Right kidney (tissue), 9 donors: Measurements from ENCODE around the gene SNX17.
"Not testable (repeated sequence)": the region's sequence is repeated elsewhere in the genome, so short reads cannot be mapped to it uniquely, and the experiment has no call there.

Experiments
- DNase-seq: peaks from one replicate; pipeline ENCODE4 v3.0.0-alpha.2; 2016
- long read RNA-seq, 8 donors: transcript quantifications; one replicate each; lab custom pipeline, GENCODE V29; 2026

Gene SNX17, protein sequence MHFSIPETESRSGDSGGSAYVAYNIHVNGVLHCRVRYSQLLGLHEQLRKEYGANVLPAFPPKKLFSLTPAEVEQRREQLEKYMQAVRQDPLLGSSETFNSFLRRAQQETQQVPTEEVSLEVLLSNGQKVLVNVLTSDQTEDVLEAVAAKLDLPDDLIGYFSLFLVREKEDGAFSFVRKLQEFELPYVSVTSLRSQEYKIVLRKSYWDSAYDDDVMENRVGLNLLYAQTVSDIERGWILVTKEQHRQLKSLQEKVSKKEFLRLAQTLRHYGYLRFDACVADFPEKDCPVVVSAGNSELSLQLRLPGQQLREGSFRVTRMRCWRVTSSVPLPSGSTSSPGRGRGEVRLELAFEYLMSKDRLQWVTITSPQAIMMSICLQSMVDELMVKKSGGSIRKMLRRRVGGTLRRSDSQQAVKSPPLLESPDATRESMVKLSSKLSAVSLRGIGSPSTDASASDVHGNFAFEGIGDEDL
- long read RNA-seq, donor 1, transcript SNX17-201 (15 exons, 2,044 nt), result major isoform, 49 of 77 reads
- long read RNA-seq, donor 1, partial matches to known transcripts, result 18 of 77 reads
- long read RNA-seq, donor 1, other reads (novel, unspliced or antisense), result 7 of 77 reads
- long read RNA-seq, donor 2, transcript SNX17-201 (15 exons, 2,044 nt), result major isoform, 25 of 30 reads
- long read RNA-seq, donor 2, partial matches to known transcripts, result 5 of 30 reads
- long read RNA-seq, donor 2, other reads (novel, unspliced or antisense), result 0 of 30 reads
- long read RNA-seq, donor 3, transcript SNX17-201 (15 exons, 2,044 nt), result major isoform, 22 of 35 reads
- long read RNA-seq, donor 3, partial matches to known transcripts, result 8 of 35 reads
- long read RNA-seq, donor 3, other reads (novel, unspliced or antisense), result 0 of 35 reads
- long read RNA-seq, donor 4, transcript SNX17-201 (15 exons, 2,044 nt), result major isoform, 28 of 51 reads
- long read RNA-seq, donor 4, partial matches to known transcripts, result 20 of 51 reads
- long read RNA-seq, donor 4, other reads (novel, unspliced or antisense), result 0 of 51 reads
- long read RNA-seq, donor 5, transcript SNX17-201 (15 exons, 2,044 nt), result major isoform, 39 of 55 reads
- long read RNA-seq, donor 5, partial matches to known transcripts, result 16 of 55 reads
- long read RNA-seq, donor 5, other reads (novel, unspliced or antisense), result 0 of 55 reads
- long read RNA-seq, donor 6, transcript SNX17-201 (15 exons, 2,044 nt), result major isoform, 35 of 70 reads
- long read RNA-seq, donor 6, partial matches to known transcripts, result 34 of 70 reads
- long read RNA-seq, donor 6, other reads (novel, unspliced or antisense), result 0 of 70 reads
- long read RNA-seq, donor 7, transcript SNX17-201 (15 exons, 2,044 nt), result major isoform, 64 of 239 reads
- long read RNA-seq, donor 7, partial matches to known transcripts, result 170 of 239 reads
- long read RNA-seq, donor 7, other reads (novel, unspliced or antisense), result 0 of 239 reads
- long read RNA-seq, donor 8, transcript SNX17-201 (15 exons, 2,044 nt), result major isoform, 36 of 39 reads
- long read RNA-seq, donor 8, partial matches to known transcripts, result 0 of 39 reads
- long read RNA-seq, donor 8, other reads (novel, unspliced or antisense), result 0 of 39 reads

DNA sequence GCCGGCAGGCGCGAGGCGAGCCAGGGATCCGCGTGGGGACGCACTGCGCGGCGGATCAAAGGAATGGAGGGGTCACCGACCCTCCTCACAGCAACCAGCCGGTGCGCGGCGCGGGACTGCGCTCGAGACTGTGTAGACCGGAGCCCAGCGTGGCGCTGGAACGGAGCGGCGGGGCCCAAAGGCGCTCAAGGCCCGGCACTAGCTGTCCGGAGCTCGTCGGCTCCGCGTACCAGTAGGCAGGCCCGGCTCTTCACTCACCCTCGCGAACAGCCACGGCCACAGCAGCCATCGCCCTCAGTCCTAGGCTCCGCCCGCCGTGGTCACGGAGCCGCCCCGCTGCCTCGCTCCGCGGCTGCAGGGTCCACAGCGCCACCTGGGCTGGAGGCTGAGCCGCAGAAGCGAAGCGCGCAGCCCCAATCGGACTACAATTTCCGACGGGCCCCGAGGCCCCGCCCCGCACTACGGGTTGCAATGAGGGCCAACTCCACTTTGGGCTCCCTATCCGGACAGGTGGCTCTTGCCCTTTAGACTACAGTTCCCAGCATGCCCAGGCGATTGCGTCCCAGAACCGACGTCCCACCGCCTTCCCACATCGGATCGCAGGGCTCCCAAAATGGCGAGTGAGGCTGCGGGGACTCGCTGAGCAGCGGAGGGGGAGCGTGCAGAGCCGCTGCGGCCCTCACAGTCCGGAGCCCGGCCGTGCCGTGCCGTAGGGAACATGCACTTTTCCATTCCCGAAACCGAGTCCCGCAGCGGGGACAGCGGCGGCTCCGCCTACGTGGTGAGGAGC, at the start of gene SNX17, which contains the start of gene EIF2B4:
Gene SNX17, plus strand, starts transcription at position 591 of the 790 bp plus-strand sequence. Its CDS starts 128 bp downstream, at position 719.
Gene EIF2B4, minus strand, starts transcription at position 313 of the 790 bp plus-strand sequence. Its CDS starts 24 bp downstream, at position 289.
- DNase-seq, result peak; percentile 99

DNA sequence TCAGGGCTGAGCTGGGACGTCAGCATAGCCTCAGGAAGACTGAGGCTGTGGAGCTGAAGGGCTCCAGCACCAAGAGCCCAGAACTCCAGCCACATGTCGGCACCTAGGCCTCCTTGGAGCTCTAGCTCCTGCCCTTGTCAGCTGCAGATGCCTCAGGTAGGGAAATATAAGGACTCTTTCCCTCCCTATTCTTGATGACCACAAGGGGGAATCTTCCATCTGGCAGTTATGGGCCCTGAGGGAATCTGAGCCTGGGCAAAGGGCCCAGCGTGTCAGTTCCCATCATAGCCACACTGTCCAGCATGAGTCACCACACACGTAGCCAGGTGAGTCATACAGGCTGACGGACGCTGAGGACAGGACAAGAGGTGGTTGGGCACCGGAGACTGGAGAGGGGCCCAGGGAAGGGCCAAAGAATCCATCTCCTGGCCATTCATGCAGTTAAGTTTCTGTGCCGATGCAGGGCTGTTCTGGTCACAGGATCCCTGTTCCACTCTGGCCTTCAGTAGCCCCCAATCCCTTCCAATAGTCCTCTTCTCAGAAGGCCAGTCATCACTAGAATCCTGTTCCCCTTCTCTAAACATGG, 49.4 kb upstream of the SNX17 start:
- DNase-seq, result no peak

DNA sequence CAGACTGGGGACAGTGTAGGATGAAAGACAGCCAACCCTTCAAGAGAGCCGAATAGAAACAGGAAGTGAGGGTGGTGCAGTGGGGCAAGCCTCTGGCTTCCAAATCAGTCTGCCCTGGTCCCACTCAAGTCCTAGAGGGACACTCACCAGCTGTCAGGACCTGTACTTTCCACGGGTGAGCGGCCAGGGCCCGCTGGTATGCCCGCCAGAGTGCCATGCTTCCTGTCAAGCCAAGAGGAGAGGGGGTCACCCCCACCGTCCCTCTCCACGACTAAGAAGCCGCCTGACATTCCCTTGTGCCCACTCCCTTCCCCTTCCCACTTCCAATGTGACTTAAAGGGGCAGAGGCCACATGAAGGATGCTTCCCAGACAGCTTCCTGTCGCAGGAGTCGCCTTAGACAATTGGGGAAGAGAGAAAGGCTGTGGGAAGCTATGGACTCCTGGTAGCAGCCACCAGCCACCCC, 48.1 kb upstream of the SNX17 start:
- no peak for DNase-seq

DNA sequence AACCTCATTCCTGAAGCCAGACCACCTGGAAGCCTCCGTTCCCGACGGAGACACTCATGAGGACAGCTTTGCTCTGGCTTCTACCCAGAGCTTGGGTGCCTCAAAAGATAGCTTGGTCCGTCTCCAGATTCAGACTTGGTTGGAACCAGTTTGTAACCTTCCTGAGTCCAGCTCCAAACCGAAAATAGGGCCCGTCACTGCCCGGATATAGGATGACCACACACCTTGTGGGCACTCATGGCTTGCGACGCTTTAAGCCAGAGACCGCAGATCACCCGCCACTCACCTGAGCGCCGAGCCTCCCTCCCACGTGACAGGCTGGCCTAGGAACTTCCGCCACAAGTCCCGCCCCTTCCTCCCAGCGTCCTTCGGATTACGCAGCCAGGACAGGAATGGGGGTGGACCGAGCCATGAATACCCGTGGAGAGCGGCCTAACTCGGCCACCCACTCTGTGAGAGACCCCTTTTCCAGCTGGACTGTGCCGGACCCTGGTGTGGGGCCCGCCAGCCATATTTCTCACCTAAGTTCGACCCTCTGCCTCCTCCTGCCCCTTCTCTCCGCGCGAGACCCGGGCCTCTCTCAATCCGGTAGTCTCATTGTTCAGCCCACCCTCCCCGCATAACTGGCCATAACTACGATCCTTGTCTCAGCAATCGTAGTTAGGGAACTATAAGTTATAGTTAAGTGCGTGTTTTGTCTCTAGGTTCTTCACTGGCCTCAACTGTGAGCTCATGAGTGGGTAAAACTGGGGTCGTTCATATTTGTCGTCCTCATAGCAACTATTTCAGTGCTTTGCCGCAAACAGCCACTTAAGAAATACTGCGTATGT, 47.4 kb upstream of the SNX17 start, which contains the start of gene MPV17:
Gene MPV17, minus strand, starts transcription at position 332 of the 830 bp plus-strand sequence. CDS start 580 bp downstream, outside the sequence.
- DNase-seq, result peak; percentile 90

DNA sequence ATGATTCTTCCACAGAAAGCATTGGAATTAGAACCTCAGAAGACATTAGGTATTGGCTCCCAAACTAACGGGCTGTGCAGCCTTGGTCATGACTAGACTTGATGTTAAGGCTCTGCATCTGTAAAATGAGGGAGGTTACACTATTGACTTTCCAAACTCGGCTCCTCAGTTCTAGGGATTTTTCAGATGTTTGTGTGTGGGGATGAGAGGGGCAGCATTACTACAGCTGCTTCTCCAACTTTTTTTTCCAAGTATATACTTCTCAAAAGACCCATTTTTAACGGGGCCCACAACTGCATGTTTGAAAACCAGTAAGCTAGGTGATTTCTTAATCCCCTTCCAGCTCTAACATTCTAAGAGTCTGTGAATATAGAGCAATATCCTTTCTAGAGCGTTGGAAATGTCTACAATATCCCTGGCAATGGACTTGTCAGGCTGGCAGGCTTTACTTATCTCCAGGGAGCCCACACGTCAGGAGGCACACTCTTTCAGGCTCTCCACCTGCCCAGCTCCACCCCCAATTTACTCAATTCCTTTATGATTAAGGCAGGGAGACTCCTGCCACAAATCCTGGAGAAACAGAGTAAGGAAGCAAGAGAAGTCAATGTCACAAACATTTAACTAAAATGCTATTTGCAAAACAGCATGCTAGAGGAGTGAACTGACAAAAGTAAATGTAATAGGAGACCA, 46.7 kb upstream of the SNX17 start:
- no peak for DNase-seq

DNA sequence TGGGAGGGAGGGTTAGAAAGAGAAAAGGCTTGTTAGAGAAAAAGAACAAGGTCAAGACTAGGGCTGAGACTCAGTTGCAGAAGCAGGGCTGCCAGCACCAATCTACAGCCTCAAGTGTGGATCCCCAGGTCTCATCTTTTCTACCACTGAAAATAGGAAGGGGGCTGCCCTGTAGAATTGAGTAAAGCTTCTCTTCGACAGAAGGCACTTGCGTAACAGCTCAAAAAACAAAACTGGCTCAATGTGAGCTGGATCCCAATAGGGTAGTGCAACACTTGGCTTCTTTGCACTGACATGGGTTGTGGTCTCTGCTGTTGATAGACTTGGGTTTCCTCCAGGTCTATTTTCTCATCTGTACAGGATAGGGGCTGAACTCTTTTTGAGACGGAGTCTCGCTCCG, 45.7 kb upstream of the SNX17 start:
- no peak for DNase-seq

DNA sequence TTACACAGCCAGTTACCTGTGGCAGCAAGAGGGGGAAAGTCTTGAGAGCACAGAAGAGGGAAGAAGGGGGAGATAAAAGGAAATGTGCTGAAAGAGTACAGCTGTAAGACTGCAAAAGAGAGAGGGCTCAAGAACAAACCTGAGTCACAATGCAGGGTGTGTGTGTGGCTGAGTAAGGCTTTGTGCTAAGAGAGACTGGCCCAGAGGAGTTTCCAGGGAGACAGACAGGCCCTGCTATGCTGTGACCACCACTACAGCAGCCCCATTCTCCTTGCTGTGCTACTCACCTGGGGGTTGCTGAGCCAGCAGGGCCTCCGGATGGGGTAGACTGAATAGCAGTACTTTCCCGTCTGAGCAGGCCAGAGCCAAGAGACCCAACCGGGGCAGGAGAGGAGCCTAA, 35.1 kb upstream of the SNX17 start:
- DNase-seq, result no peak

DNA sequence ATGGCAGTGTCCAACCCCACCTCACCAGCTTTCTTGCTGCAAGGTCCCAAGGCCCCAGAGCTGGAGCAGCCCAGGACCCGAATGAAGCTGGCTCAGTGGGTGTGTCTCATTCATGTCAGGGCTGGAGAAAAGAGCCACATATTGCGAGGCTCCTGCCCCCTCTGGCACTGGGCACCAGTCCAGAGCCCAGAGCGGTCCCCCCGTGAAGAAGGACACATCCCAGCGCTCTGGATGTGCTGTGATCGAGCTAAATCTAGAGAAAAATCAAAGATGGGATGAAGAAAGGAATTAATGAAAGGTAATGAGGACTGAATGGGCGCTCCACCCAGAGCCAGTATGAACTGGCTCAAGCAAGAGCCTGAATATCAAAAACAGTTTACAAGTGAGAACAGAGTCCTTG, 34.2 kb upstream of the SNX17 start:
- no peak for DNase-seq

DNA sequence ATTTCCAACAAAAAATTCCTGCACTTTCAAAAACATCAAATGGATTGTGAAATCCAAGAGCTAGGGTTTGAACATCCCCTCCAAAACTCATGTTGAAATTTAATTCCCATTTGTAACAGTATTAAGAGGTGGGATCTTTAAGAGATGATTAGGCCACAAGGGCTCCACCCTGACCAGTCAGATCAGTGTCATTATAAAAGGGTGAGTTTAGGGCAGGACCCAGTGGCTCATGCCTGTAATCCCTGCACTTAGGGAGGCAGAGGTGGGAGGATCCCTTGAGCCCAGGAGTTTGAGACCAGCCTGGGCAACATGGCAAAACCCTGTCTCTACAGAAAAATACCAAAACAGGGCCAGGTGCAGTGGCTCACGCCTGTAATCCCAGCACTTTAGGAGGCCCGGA, 22.8 kb upstream of the SNX17 start:
- DNase-seq, result no peak

DNA sequence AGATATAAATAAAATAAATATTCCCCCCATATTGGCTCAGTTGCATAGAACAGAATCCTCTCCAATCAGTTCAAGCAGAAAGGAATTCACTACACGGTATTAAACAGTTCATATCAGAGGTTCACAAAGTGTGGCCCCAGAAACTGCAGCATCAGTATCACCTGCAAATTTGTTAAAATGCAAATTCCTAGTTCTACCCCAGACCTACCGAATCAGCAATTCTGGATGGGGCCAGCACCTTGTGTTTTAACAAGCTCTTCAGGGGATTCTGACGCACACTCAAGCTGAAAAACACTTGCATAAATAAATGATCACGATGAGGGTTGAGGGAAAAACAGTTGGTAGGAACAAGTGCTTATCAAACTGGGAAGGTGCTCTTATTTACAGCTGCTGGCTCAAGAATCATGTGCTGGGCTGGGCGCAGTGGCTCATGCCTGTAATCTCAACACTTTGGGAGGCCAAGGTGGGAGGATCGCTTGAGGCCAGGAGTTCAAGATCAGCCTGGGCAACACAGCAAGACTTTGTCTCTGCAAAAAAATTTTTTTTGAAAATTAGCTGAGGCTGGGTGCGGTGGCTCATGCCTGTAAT, 20.2 kb upstream of the SNX17 start:
- no peak for DNase-seq

DNA sequence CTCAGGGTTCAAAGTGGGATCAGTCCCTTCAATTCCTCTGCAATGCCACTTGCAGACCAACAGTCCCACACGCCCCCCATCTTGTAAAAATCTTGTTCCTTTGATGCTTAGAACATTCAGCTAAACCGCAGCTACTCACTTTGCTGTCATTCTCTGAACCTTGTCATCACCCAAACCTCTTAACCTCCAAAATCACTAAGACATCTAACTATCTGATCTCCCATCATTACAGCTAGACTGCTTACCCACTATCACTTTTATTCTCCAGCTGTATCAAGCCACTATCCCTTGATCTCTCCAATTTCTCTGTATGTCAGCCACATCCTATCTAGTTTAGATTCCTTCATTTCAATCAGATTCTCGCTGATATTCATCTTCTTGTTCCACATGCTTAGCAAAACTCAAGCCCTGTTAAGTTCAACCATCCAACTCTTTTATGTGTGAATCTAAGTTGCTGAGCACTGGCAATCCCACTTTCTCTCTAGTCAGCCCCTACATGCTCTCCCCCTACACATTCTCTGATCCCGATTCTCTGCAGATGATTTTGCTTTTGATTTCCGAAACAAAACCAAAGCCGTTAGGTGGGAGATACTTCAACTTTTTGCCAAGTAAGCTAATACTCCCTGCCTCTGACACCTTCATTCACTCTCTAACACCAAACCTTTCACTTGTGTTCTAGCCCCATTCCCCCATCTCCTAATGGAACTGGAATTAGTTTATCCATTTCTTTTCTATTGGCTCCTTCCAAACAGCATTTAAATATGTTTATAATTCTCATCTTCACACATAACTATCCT, 18.4 kb upstream of the SNX17 start:
- no peak for DNase-seq

DNA sequence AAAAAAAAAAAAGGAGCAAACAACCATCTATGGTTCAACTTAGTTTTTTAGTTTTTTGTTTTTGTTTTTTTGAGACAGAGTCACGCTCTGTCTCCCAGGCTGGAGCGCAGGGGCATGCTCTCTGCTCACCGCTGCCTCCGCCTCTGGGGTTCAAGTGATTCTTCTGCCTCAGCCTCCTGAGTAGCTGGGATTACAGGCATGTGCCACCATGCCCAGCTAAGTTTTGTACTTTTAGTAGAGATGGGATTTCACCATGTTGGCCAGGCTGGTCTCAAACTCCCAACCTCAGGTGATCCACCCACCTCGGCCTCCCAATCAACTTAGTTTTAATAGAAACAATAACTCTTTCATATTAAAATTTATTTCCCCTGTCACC, 17.0 kb upstream of the SNX17 start:
- not testable (repeated sequence) for DNase-seq

DNA sequence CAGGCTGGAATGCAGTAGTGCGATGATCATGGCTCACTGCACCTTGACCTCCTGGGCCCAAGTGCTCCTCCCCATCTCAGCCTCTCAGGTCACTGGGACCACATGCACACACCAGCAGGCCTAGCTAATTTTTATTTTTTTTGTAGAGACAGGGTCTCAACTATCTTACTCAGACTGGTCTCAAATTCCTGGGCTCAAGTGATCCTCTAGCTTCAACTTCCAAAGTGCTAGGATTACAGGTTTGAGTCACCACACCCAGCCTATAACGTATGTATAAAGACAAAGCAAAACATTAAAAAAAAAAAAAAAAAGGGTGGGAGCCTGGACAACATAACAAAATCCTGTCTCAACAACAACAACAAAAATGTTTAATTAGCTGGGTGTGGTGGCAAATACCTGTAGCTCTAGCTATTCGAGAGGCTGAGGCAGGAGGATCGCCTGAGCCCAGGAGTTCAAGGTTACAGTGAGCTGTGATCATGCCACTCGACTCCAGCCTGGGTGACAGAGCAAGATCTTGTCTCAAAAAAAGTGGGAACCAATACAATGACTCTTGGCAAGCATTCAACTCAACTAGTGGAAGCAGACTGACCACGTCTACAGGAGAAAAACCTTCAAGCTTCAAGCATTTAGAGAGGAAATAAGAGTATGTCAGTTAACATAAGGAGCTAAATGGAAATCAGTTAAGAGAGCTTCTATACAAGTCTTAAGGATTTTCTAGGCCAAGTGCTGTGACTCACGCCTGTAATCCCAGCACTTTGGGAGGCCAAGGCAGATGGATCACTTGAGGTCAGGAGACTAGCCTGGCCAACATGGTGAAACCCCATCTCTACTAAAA, 16.4 kb upstream of the SNX17 start:
- DNase-seq, result no peak

DNA sequence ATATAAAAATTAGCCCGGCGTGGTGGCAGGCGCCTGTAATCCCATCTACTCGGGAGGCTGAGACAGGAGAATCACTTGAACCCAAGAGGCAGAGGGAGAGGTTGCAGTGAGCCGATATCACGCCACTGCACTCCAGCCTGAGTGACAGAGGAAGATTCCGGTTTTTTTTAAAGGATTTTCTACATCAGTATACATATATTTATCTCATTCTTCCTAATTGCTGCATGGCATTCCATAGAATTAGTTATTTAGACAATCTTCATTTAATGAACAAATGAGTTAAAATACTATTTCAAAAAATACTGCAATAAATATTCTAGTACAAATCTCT, 15.9 kb upstream of the SNX17 start:
- DNase-seq, result no peak

DNA sequence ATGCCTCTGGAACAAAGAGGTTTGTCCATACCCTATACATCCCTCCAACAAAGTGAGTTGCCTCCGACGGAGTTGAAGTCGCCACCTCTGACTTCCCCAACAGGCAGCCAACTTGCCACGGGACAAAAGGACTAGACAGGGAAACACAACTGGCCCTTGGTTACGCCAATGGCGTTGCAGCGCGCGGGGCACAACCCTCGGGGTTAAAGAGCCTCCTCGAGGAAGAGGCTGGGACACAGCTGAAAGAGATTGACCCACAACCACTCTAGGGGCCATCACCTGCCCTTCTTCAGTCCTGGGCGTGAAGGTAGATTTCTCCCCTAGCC, 14.4 kb upstream of the SNX17 start:
- DNase-seq, result no peak

DNA sequence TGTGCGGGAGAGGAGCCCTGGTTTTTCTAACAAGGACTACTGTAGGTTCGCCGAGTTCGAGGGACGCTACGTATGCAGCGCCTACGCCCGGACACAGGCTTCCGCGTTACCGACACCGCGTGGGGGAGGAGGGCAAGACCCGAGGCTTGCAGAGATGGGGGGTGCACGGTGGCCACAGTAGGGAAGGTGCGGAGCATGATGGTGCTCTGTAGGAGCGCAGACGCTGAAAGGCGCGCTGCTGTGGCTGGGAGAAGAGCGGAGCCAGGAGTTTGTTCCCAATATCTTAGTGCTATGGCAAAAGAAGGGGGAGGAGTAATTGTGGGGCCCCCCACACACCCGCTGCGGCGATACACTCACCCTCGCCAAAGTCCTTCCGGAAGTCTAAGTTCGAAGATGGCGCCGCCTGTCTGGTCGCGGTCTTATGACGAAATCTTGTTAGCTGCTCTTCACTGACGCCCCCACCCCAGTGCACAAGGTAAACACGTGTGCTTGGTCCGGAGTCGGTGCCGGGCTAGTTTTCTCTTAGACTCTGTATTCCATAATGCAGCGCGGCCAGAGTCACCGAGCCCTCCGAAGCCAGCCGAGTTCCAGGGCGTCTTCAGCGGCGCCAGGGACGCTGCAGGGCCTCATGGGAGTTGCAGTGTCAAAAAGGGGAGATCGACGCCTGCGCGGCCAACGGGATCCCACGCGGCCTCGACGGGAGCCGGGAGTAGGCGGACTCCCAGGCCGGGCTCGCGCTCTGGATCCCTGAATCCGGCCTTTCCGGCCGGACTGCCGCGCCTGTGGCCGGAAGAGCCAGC, 13.8 kb upstream of the SNX17 start, which contains the start of gene GTF3C2:
Gene GTF3C2, minus strand, starts transcription at position 383 of the 800 bp plus-strand sequence. CDS start 13,210 bp downstream, outside the sequence.
- DNase-seq, result peak; percentile 99
